Transverse colon (tissue), 4 donors: ENCODE results near the gene DAND5.

Experiments
- EP300 ChIP-seq: sonication (generic); formaldehyde crosslinking; IDR thresholded peaks from one replicate; pipeline ENCODE4 v1.6.1; 2017; ENCODE audit warnings: antibody characterized with exemption, low read depth
- POLR2A ChIP-seq: fragments of 450-650 bp; IDR thresholded peaks from one replicate; pipeline ENCODE4 v1.6.1; 2016; ENCODE audit warnings: antibody characterized with exemption, mild to moderate bottlenecking, moderate library complexity
- POLR2AphosphoS5 ChIP-seq, 3 donors: sonication (generic); formaldehyde crosslinking; IDR thresholded peaks; one replicate each; pipeline ENCODE4 v1.6.1; 2016; ENCODE audit warnings: antibody characterized with exemption in 3 of 3
- TF ChIP-seq, protein P1 (sequence below), 5 experiments: fragments of 200-600 bp in 3 of 5; fragments of 450-650 bp in 2 of 5; sonication (generic) in 3 of 5; IDR thresholded peaks; 1 replicate in 2 of 5; 2 replicates in 3 of 5; pipeline ENCODE4 v1.5.1; 2016 to 2017; ENCODE audit warnings: antibody characterized with exemption in 5 of 5, inconsistent platforms in 3 of 5, mild to moderate bottlenecking in 2 of 5, moderate library complexity in 1 of 5

DNA sequence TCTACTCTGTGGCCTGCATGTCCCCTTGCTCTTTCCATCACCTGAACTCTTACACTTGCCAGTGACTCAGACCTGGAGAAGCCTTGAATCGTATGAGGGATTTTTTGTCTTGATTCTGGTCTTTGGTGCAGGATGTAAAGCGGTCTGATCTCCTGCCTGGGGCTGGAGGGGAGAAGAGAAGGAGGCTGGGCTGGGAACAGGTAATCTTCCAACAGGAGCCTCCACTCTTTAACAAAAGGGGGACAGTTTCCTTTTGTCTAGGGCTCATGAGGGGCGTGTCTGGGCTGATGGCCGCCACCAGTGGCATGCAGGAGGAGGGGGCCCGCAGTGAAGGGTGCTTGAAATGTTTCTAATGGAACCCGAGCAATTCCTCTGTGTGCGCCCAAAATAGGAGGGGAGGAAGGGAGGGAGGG, 50.6 kb downstream of the DAND5 start:
- TF ChIP-seq, protein P1, sequence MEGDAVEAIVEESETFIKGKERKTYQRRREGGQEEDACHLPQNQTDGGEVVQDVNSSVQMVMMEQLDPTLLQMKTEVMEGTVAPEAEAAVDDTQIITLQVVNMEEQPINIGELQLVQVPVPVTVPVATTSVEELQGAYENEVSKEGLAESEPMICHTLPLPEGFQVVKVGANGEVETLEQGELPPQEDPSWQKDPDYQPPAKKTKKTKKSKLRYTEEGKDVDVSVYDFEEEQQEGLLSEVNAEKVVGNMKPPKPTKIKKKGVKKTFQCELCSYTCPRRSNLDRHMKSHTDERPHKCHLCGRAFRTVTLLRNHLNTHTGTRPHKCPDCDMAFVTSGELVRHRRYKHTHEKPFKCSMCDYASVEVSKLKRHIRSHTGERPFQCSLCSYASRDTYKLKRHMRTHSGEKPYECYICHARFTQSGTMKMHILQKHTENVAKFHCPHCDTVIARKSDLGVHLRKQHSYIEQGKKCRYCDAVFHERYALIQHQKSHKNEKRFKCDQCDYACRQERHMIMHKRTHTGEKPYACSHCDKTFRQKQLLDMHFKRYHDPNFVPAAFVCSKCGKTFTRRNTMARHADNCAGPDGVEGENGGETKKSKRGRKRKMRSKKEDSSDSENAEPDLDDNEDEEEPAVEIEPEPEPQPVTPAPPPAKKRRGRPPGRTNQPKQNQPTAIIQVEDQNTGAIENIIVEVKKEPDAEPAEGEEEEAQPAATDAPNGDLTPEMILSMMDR (IDR thresholded peaks at IDR 0.05), result no peak
- TF ChIP-seq POLR2A (no peak), POLR2AphosphoS5 (IDR thresholded peaks at IDR 0.05) (no peak), EP300 (no peak)
